Right ventricle myocardium inferior (tissue), 1 donor: ENCODE results near the gene RGS4. TPM values are rescaled to one million over a fixed set of nuclear protein-coding genes. Genes with fewer than 3 reads are reported as not detected.
"Not testable (repeated sequence)": the region's sequence is repeated elsewhere in the genome, so short reads cannot be mapped to it uniquely, and the experiment has no call there.

ENCODE experiments used
- ATAC-seq: fragments of 200-7000 bp; cut with Tn5 transposase; one replicate; pipeline ENCODE4 v1.9.1; 2020; ENCODE audit warnings: mild to moderate bottlenecking, moderate library complexity
- DNase-seq: peaks from one replicate; pipeline ENCODE4 v3.0.0; 2021; ENCODE audit errors: missing footprints
- intact Hi-C: fragments of 100-400 bp; cut with DNase I; formaldehyde crosslinking; loops from one replicate; pipeline ENCODE4 v1.11.0; 2022
- total RNA-seq: library from RNA; stranded (reverse); fragmentation: NEBNext Ultra II Directional; extraction: Animal tissue kit (Norgen Biotek cat#: 25700); gene quantifications from one replicate; pipeline ENCODE4 v1.2.1, GENCODE V29; 2021
- donor health status: DM: no; HTN: yes; CAD: no; lungs with severe emphysema.

RGS4 gene
- total RNA-seq, 1 donor from 2014 or later: 0.92 TPM

- intact Hi-C loops: no loop called here
- no peak for DNase-seq
- ATAC-seq: no peak
Observed at GRCh38 chr1:163063610-163064009, 5.6 kb upstream of the RGS4 start.

GRCh38 chr1:163066168-163066567 lies 3.0 kb upstream of the RGS4 start:
- ATAC-seq: no peak
- intact Hi-C loops: no loop called here
- no peak for DNase-seq

GRCh38 chr1:163066686-163067085 lies 2.5 kb upstream of the RGS4 start:
- ATAC-seq (no peak), DNase-seq (no peak)
- intact Hi-C loops: no loop called here

GRCh38 chr1:163068716-163069115 lies 445 bp upstream of the RGS4 start:
- intact Hi-C loops: no loop called here
- ATAC-seq (no peak), DNase-seq (peak; percentile 41)

- no peak for DNase-seq
- intact Hi-C loops: loop anchor here (2.0 to 5.0 kb wide), 4 partner anchors 103 to 247 kb away; no protein-coding TSS in a partner anchor
- ATAC-seq: no peak
Observed at GRCh38 chr1:163069655-163070277, 605 bp downstream of the RGS4 start.

- intact Hi-C loops: loop anchor here (2.0 to 5.0 kb wide), 4 partner anchors 101 to 245 kb away; no protein-coding TSS in a partner anchor
- ATAC-seq (no peak), DNase-seq (no peak)
Observed at GRCh38 chr1:163071405-163072255, 2.5 kb downstream of the RGS4 start.

- intact Hi-C loops: loop anchor here (5.0 kb wide), 3 partner anchors 100 to 225 kb away; no protein-coding TSS in a partner anchor
- DNase-seq (no peak), ATAC-seq (no peak)
Observed at GRCh38 chr1:163072658-163073057, 3.5 kb downstream of the RGS4 start.

- DNase-seq: no peak
Observed at GRCh38 chr1:163074004-163074403, 4.8 kb downstream of the RGS4 start.

GRCh38 chr1:163074716-163075284 lies 5.6 kb downstream of the RGS4 start:
- ATAC-seq (no peak), DNase-seq (no peak)
- intact Hi-C loops: loop anchor here (5.0 kb wide), 3 partner anchors 98 to 227 kb away; no protein-coding TSS in a partner anchor

More at GRCh38 chr1:163074004-163074403, 4.8 kb downstream of the RGS4 start:
- intact Hi-C loops: loop anchor here (5.0 kb wide), 3 partner anchors 98 to 227 kb away; no protein-coding TSS in a partner anchor
- ATAC-seq: no peak

GRCh38 chr1:163076044-163076443 lies 6.9 kb downstream of the RGS4 start:
- intact Hi-C loops: no loop called here
- no peak for DNase-seq
- ATAC-seq: no peak

- intact Hi-C loops: no loop called here
- DNase-seq: no peak
- ATAC-seq: no peak
Observed at GRCh38 chr1:163076446-163076845, 7.3 kb downstream of the RGS4 start.

- ATAC-seq: no peak
- DNase-seq: no peak
- intact Hi-C loops: no loop called here
Observed at GRCh38 chr1:163076981-163077761, 8.0 kb downstream of the RGS4 start.

- ATAC-seq (no peak), DNase-seq (no peak)
- intact Hi-C loops: no loop called here
Observed at GRCh38 chr1:163082971-163083370, 13.8 kb downstream of the RGS4 start.

- intact Hi-C loops: no loop called here
- DNase-seq (no peak), ATAC-seq (no peak)
Observed at GRCh38 chr1:163083690-163084089, 14.5 kb downstream of the RGS4 start.

- ATAC-seq (no peak), DNase-seq (no peak)
- intact Hi-C loops: no loop called here
Observed at GRCh38 chr1:163084330-163084729, 15.2 kb downstream of the RGS4 start.

- ATAC-seq (no peak), DNase-seq (no peak)
- intact Hi-C loops: no loop called here
Observed at GRCh38 chr1:163085041-163085903, 16.1 kb downstream of the RGS4 start.

- no peak for ATAC-seq
- intact Hi-C loops: no loop called here
- no peak for DNase-seq
Observed at GRCh38 chr1:163085904-163086268, 16.7 kb downstream of the RGS4 start.

- ATAC-seq, DNase-seq, intact Hi-C loops: not testable (repeated sequence)
Observed at GRCh38 chr1:163089117-163089516, 20.0 kb downstream of the RGS4 start.
